Neural cell (in vitro differentiated cells): ENCODE data around the gene IAH1. TPM values are rescaled to one million over a fixed set of nuclear protein-coding genes. Genes with fewer than 3 reads are reported as not detected.

Experiments
- H2AFZ ChIP-seq: fragments of 200-600, 300-800 bp; sonication (generic), shearing (Covaris generic); 2 replicates; pipeline ENCODE4 v1.6.0; 2014; ENCODE audit warnings: low read depth, mild to moderate bottlenecking, antibody characterized with exemption, low read length, moderate library complexity
- H3F3A ChIP-seq: fragments of 200-600 bp; shearing (Covaris generic); 2 replicates; pipeline ENCODE4 v1.6.1; 2016; ENCODE audit warnings: mild to moderate bottlenecking, moderate library complexity, mixed read lengths, antibody characterized with exemption, low read length; ENCODE audit not compliant: insufficient read depth, poor library complexity, severe bottlenecking
- H3K27ac ChIP-seq: fragments of 200-600, 300-800 bp; sonication (generic), shearing (Covaris generic); 2 replicates; pipeline ENCODE4 v1.5.1; 2014; ENCODE audit warnings: mild to moderate bottlenecking, low read length, moderate library complexity
- H3K27me3 ChIP-seq: fragments of 300-800, 200-600 bp; sonication (generic), shearing (Covaris generic); 2 replicates; pipeline ENCODE4 v1.6.0; 2014; ENCODE audit warnings: mild to moderate bottlenecking, low read depth, low read length, moderate library complexity; ENCODE audit not compliant: insufficient read depth
- H3K36me3 ChIP-seq: fragments of 300-800, 200-600 bp; sonication (generic), shearing (Covaris generic); 2 replicates; pipeline ENCODE4 v1.5.1; 2014; ENCODE audit warnings: mild to moderate bottlenecking, antibody characterized with exemption, low read length, moderate library complexity; ENCODE audit not compliant: insufficient read depth
- H3K4me2 ChIP-seq: fragments of 300-800, 200-600 bp; sonication (generic), shearing (Covaris generic); 2 replicates; pipeline ENCODE4 v1.6.0; 2014; ENCODE audit warnings: mild to moderate bottlenecking, low read length
- H3K4me3 ChIP-seq: fragments of 300-800, 200-600 bp; sonication (generic), shearing (Covaris generic); 2 replicates; pipeline ENCODE4 v1.5.1; 2014; ENCODE audit warnings: mild to moderate bottlenecking, low read length, moderate library complexity
- H3K79me2 ChIP-seq: fragments of 200-600 bp; shearing (Covaris generic); replicated peaks from 2 replicates; pipeline ENCODE4 v1.6.0; 2014; ENCODE audit warnings: mild to moderate bottlenecking, low read length, moderate library complexity; ENCODE audit not compliant: insufficient read depth
- H3K9ac ChIP-seq: fragments of 300-800, 200-600 bp; sonication (generic), shearing (Covaris generic); 2 replicates; pipeline ENCODE4 v1.6.1; 2016; ENCODE audit warnings: mild to moderate bottlenecking, low read length, mixed read lengths
- H3K9me2 ChIP-seq: fragments of 200-600 bp; shearing (Covaris generic); 2 replicates; pipeline ENCODE4 v1.6.1; 2016; ENCODE audit warnings: mild to moderate bottlenecking, low read length, mixed read lengths; ENCODE audit not compliant: insufficient read depth
- H3K9me3 ChIP-seq: fragments of 200-600, 300-800 bp; sonication (generic), shearing (Covaris generic); 2 replicates; pipeline ENCODE4 v1.6.1; 2016; ENCODE audit warnings: mild to moderate bottlenecking, mixed run types, low read length, moderate library complexity, mixed read lengths
- H4K20me1 ChIP-seq: fragments of 200-600 bp; shearing (Covaris generic); 2 replicates; pipeline ENCODE4 v1.6.1; 2016; ENCODE audit warnings: mild to moderate bottlenecking, mixed run types; ENCODE audit not compliant: insufficient read depth
- EP300 ChIP-seq: fragments of 450-650 bp; conservative IDR thresholded peaks from 2 replicates; pipeline ENCODE4 v1.6.1; 2014; ENCODE audit warnings: antibody characterized with exemption, mild to moderate bottlenecking, moderate library complexity; ENCODE audit not compliant: poor library complexity, severe bottlenecking
- EZH2 ChIP-seq: fragments of 200-600, 300-800 bp; shearing (Covaris generic), sonication (generic); IDR thresholded peaks from 2 replicates; pipeline ENCODE4 v1.6.1; 2014; ENCODE audit warnings: antibody characterized with exemption, low read length, borderline replicate concordance, mild to moderate bottlenecking; ENCODE audit not compliant: insufficient read depth, poor library complexity, severe bottlenecking
- MXI1 ChIP-seq: fragments of 450-650 bp; conservative IDR thresholded peaks from 2 replicates; pipeline ENCODE4 v1.6.1; 2014; ENCODE audit warnings: antibody characterized with exemption, mild to moderate bottlenecking; ENCODE audit not compliant: poor library complexity, severe bottlenecking
- POLR2AphosphoS5 ChIP-seq: IDR thresholded peaks from 2 replicates; pipeline ENCODE4 v1.6.1; 2012
- RAD21 ChIP-seq: fragments of 450-650 bp; conservative IDR thresholded peaks from 2 replicates; pipeline ENCODE4 v1.6.1; 2014; ENCODE audit warnings: antibody characterized with exemption, mild to moderate bottlenecking, moderate library complexity
- SMC3 ChIP-seq: fragments of 450-650 bp; conservative IDR thresholded peaks from 2 replicates; pipeline ENCODE4 v1.6.1; 2014; ENCODE audit warnings: antibody characterized with exemption, mild to moderate bottlenecking, moderate library complexity; ENCODE audit not compliant: poor library complexity
- TAF1 ChIP-seq: IDR thresholded peaks from 2 replicates; pipeline ENCODE4 v1.6.1; 2012; ENCODE audit warnings: low read depth
- polyA plus RNA-seq: library from polyadenylated mRNA; depleted of rRNA; stranded (reverse); fragments of >200 nt; gene quantifications from 2 replicates; pipeline ENCODE4 v1.2.3, GENCODE V29; 2014
- TF ChIP-seq, protein P1 (sequence below): fragments of 450-650 bp; IDR thresholded peaks from 2 replicates; pipeline ENCODE4 v1.5.1; 2014; ENCODE audit warnings: antibody characterized with exemption, mild to moderate bottlenecking, moderate library complexity; ENCODE audit not compliant: poor library complexity, severe bottlenecking
- TF ChIP-seq, protein P2 (sequence below): IDR thresholded peaks from 2 replicates; pipeline ENCODE4 v1.6.1; 2012; ENCODE audit warnings: borderline replicate concordance

Gene IAH1
- polyA plus RNA-seq, 1 donor from 2014 or later = 33.0 TPM

DNA sequence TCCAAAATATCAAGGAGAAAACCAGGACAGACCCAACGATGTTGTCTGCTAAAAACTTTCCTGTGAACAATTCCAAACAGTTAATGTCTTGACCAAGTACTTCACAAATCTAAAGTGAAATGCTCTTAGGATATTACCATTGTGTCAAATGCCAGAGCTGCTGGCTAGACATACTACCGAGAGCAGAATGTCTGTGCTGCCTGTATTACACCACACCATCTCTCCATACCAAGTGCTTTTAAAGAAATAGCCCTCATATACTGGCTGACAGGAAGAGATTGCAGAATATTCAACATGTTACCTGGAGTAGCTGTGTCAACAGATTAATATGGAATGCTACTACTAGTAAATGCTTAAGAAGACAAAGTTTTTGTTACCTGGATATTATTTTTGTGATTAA, 18.6 kb downstream of the IAH1 start:
- Histone ChIP-seq H3K9ac (no peak overlapping the region), H3F3A (no peaks in the 10 kb centered on the region), H3K27ac (no peak overlapping the region), H3K27me3 (no peaks in the 10 kb centered on the region), H3K9me3 (no peaks in the 10 kb centered on the region), H3K4me3 (no peak overlapping the region), H2AFZ (no peak overlapping the region), H3K79me2 (no peaks in the 10 kb centered on the region), H3K36me3 (peaks cover 9% of the 10 kb centered on the region), H3K9me2 (no peaks in the 10 kb centered on the region), H4K20me1 (no peaks in the 10 kb centered on the region), H3K4me2 (no peak overlapping the region)
- TF ChIP-seq SMC3 (no peak), MXI1 (no peak), EP300 (no peak), RAD21 (no peak), EZH2 (no peak)
- TF ChIP-seq, protein P1, sequence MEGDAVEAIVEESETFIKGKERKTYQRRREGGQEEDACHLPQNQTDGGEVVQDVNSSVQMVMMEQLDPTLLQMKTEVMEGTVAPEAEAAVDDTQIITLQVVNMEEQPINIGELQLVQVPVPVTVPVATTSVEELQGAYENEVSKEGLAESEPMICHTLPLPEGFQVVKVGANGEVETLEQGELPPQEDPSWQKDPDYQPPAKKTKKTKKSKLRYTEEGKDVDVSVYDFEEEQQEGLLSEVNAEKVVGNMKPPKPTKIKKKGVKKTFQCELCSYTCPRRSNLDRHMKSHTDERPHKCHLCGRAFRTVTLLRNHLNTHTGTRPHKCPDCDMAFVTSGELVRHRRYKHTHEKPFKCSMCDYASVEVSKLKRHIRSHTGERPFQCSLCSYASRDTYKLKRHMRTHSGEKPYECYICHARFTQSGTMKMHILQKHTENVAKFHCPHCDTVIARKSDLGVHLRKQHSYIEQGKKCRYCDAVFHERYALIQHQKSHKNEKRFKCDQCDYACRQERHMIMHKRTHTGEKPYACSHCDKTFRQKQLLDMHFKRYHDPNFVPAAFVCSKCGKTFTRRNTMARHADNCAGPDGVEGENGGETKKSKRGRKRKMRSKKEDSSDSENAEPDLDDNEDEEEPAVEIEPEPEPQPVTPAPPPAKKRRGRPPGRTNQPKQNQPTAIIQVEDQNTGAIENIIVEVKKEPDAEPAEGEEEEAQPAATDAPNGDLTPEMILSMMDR = no peak

DNA sequence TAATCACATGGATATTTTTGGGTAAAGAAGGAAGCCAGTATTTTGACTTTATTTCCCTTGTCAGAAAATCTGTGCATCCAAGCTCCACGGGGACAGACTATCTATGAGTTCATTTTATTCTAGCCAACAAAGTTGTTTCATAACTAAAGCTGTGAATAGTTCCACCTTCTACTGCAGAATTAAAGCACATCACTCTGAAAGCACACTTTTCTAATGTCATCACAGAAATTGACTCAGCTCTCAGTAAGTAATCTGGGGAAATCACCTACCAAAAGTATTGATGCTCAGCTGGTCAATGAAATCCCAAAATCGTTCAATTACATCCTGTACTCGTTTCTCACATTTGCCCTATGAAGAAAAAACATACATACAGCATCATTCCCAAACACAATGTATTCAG, 19.1 kb downstream of the IAH1 start:
- H3K9ac ChIP-seq = no peak overlapping the region
- H3K9me3 ChIP-seq = no peaks in the 10 kb centered on the region
- H3K27ac ChIP-seq = no peak overlapping the region
- no peaks in the 10 kb centered on the region for H3K79me2 ChIP-seq
- no peak overlapping the region for H3K4me2 ChIP-seq
- H4K20me1 ChIP-seq = no peaks in the 10 kb centered on the region
- H3K9me2 ChIP-seq = no peaks in the 10 kb centered on the region
- peaks cover 9% of the 10 kb centered on the region for H3K36me3 ChIP-seq
- H3K4me3 ChIP-seq = no peak overlapping the region
- TF ChIP-seq EP300 = no peak
- no peak for TF ChIP-seq TAF1
- TF ChIP-seq POLR2AphosphoS5 = no peak
- TF ChIP-seq, protein P2, sequence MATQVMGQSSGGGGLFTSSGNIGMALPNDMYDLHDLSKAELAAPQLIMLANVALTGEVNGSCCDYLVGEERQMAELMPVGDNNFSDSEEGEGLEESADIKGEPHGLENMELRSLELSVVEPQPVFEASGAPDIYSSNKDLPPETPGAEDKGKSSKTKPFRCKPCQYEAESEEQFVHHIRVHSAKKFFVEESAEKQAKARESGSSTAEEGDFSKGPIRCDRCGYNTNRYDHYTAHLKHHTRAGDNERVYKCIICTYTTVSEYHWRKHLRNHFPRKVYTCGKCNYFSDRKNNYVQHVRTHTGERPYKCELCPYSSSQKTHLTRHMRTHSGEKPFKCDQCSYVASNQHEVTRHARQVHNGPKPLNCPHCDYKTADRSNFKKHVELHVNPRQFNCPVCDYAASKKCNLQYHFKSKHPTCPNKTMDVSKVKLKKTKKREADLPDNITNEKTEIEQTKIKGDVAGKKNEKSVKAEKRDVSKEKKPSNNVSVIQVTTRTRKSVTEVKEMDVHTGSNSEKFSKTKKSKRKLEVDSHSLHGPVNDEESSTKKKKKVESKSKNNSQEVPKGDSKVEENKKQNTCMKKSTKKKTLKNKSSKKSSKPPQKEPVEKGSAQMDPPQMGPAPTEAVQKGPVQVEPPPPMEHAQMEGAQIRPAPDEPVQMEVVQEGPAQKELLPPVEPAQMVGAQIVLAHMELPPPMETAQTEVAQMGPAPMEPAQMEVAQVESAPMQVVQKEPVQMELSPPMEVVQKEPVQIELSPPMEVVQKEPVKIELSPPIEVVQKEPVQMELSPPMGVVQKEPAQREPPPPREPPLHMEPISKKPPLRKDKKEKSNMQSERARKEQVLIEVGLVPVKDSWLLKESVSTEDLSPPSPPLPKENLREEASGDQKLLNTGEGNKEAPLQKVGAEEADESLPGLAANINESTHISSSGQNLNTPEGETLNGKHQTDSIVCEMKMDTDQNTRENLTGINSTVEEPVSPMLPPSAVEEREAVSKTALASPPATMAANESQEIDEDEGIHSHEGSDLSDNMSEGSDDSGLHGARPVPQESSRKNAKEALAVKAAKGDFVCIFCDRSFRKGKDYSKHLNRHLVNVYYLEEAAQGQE = no peak
- TF ChIP-seq RAD21 = no peak
- no peak for TF ChIP-seq SMC3
- TF ChIP-seq EZH2 = no peak
- TF ChIP-seq, protein P1 = no peak
- no peak for TF ChIP-seq MXI1
- H3K27me3 ChIP-seq = no peaks in the 10 kb centered on the region
- H3F3A ChIP-seq = no peaks in the 10 kb centered on the region
- no peak overlapping the region for H2AFZ ChIP-seq
